ENCODE results near the gene GSTP1.

- TF ChIP-seq CTCF (IDR thresholded peaks at IDR 0.05) (no peak), POLR2A (IDR thresholded peaks at IDR 0.05) (no peak)
These were observed 16.9 kb downstream of the GSTP1 start for GRCh38 chr11:67600324-67601029.
